ENCODE results near the gene COLGALT1. TPM values are rescaled to one million over a fixed set of nuclear protein-coding genes. Genes with fewer than 3 reads are reported as not detected.

The COLGALT1 gene
- total RNA-seq, 1 experiment from 2014 or later = 48.5 TPM

DNA sequence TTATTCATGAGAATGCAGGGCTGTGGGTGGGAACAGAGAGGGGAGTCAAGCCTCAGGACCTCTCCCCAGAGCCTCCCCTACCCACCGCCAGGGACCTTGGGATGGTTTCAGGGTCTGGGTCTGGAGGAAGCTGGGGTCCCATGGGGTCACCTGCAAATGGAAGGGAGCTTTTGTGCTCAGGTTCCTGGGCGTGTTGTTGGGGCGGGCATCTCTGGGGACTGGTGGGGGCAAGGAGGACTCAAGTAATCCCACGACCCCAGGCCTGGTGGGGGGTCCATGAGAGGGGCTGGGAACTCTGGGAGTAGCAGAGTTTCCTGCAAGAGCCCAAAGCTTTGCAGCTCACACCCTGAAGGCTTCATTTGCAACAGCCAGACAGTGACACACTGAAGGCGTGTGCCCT is 72.5 kb downstream of the COLGALT1 start:
- H3K4me3 Mint-ChIP-seq = no peak overlapping the region
- Histone ChIP-seq H2BK20ac (ENCODE audit: low read depth, low read length, poor library complexity, severe bottlenecking) (no peak overlapping the region), H3K79me1 (ENCODE audit: insufficient read depth, low read depth, low read length, poor library complexity, severe bottlenecking) (no peaks in the 10 kb centered on the region), H3K79me2 (ENCODE audit: insufficient read depth, low read length) (no peaks in the 10 kb centered on the region), H4K91ac (ENCODE audit: insufficient read length, low read depth, low read length) (no peak overlapping the region), H3K9me3 (ENCODE audit: control insufficient read depth, low read depth, low read length) (no peaks in the 10 kb centered on the region), H4K20me1 (ENCODE audit: control insufficient read depth, insufficient read depth, insufficient read length) (no peaks in the 10 kb centered on the region), H3K4ac (ENCODE audit: low read depth, low read length) (no peak overlapping the region), H4K8ac (replicated peaks; ENCODE audit: insufficient read length, low read depth, low read length) (no peak overlapping the region), H3K23me2 (ENCODE audit: insufficient read length, low read depth, low read length, poor library complexity, severe bottlenecking) (no peaks in the 10 kb centered on the region), H3K23ac (ENCODE audit: insufficient read length, low read depth, low read length) (no peak overlapping the region), H3K27me3 (ENCODE audit: insufficient read depth, low read length) (no peaks in the 10 kb centered on the region), H3K56ac (ENCODE audit: insufficient read length, low read depth, low read length) (no peak overlapping the region), H3K18ac (ENCODE audit: insufficient read length, low read depth, low read length) (no peak overlapping the region), H2BK5ac (ENCODE audit: insufficient read length, low read length) (no peak overlapping the region), H4K5ac (ENCODE audit: insufficient read length, low read depth, low read length) (no peak overlapping the region), H3K27ac (ENCODE audit: insufficient read length, low read depth, low read length) (no peak overlapping the region), H3K9ac (ENCODE audit: extremely low read depth, insufficient read length, low read length) (no peak overlapping the region), H2AK5ac (ENCODE audit: insufficient read length, low read length) (no peak overlapping the region), H3K4me2 (ENCODE audit: insufficient read depth, insufficient read length, low read length) (no peak overlapping the region), H3K14ac (ENCODE audit: insufficient read depth, low read length) (no peak overlapping the region), H2AFZ (ENCODE audit: low read length) (no peak overlapping the region), H3T11ph (ENCODE audit: low read length) (no peak overlapping the region), H3K4me1 (ENCODE audit: insufficient read depth, low read length) (no peaks in the 10 kb centered on the region), H2BK15ac (ENCODE audit: low read depth, low read length) (no peak overlapping the region), H2BK12ac (ENCODE audit: insufficient read length, low read depth, low read length) (no peak overlapping the region), H2BK120ac (ENCODE audit: low read depth, low read length, poor library complexity, severe bottlenecking) (no peak overlapping the region)
- H3K27ac Mint-ChIP-seq = no peak overlapping the region
- H3K27me3 Mint-ChIP-seq (ENCODE audit: low read depth) = 0 out of 2 replicates have a peak, but pooled peaks cover under 1% of the 10 kb centered on the region
- TF ChIP-seq, protein P1, sequence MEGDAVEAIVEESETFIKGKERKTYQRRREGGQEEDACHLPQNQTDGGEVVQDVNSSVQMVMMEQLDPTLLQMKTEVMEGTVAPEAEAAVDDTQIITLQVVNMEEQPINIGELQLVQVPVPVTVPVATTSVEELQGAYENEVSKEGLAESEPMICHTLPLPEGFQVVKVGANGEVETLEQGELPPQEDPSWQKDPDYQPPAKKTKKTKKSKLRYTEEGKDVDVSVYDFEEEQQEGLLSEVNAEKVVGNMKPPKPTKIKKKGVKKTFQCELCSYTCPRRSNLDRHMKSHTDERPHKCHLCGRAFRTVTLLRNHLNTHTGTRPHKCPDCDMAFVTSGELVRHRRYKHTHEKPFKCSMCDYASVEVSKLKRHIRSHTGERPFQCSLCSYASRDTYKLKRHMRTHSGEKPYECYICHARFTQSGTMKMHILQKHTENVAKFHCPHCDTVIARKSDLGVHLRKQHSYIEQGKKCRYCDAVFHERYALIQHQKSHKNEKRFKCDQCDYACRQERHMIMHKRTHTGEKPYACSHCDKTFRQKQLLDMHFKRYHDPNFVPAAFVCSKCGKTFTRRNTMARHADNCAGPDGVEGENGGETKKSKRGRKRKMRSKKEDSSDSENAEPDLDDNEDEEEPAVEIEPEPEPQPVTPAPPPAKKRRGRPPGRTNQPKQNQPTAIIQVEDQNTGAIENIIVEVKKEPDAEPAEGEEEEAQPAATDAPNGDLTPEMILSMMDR (conservative IDR thresholded peaks at IDR 0.05) = no peak
- no CpG with 5 or more reads among the region's 5 CpGs for WGBS (ENCODE audit: extremely low coverage, insufficient read length, low lambda C conversion rate)
- no peaks in the 10 kb centered on the region; a peak in 1 of 5 replicates for H3K9me3 Mint-ChIP-seq
- no peak for DNase-seq
- H3K36me3 Mint-ChIP-seq (ENCODE audit: insufficient read depth in 1 of 3, low read depth in 3 of 3) = peaks cover 27 to 32% (median 29%) of the 10 kb centered on the region in 3 experiments; a peak in 6 of 7 replicates
- H3K4me1 Mint-ChIP-seq = no peaks in the 10 kb centered on the region
